Sigmoid colon (tissue), 7 donors: ENCODE measurements around the gene SORT1. TPM values are rescaled to one million over a fixed set of nuclear protein-coding genes. Genes with fewer than 3 reads are reported as not detected.

Experiments
- DNase-seq: peaks from one replicate; pipeline ENCODE4 v3.0.0-alpha.2; 2019
- H3K27ac ChIP-seq, 4 donors: fragments of 200-600 bp; sonication (generic); one replicate each; pipeline ENCODE4 v1.5.1; 2016 to 2019; ENCODE audit warnings: mild to moderate bottlenecking in 1 of 4
- H3K27me3 ChIP-seq, 3 donors: fragments of 200-600 bp; sonication (generic); one replicate each; pipeline ENCODE4 v1.5.1; 2019; ENCODE audit warnings: mild to moderate bottlenecking in 1 of 3
- H3K36me3 ChIP-seq, 4 donors: fragments of 200-600 bp; sonication (generic); one replicate each; pipeline ENCODE4 v1.5.1; 2016 to 2019
- H3K4me1 ChIP-seq, 4 donors: fragments of 200-600 bp; sonication (generic); one replicate each; pipeline ENCODE4 v1.5.1; 2017 to 2019
- H3K4me3 ChIP-seq, 4 donors: fragments of 200-600 bp; sonication (generic); one replicate each; pipeline ENCODE4 v1.5.1; 2017 to 2019; ENCODE audit warnings: mild to moderate bottlenecking in 2 of 4, moderate library complexity in 1 of 4
- H3K9me3 ChIP-seq, 4 donors: fragments of 200-600 bp in 3 of 4; sonication (generic) in 3 of 4; one replicate each; pipeline versions ENCODE4 v1.5.1 to v1.6.1; 2013 to 2019
- CTCF ChIP-seq, 4 experiments: fragments of 450-650 bp in 3 of 4; fragments of 200-600 bp in 1 of 4; IDR thresholded peaks; one replicate each; pipeline ENCODE4 v1.5.1; 2016 to 2019; ENCODE audit warnings: antibody characterized with exemption in 4 of 4, mild to moderate bottlenecking in 3 of 4, moderate library complexity in 2 of 4
- EP300 ChIP-seq, 4 donors: sonication (generic); formaldehyde crosslinking; IDR thresholded peaks; one replicate each; pipeline ENCODE4 v1.6.1; 2017; ENCODE audit warnings: antibody characterized with exemption in 4 of 4
- POLR2A ChIP-seq, 2 donors: fragments of 450-650 bp; IDR thresholded peaks; one replicate each; pipeline ENCODE4 v1.6.1; 2016; ENCODE audit warnings: antibody characterized with exemption in 2 of 2, mild to moderate bottlenecking in 2 of 2, moderate library complexity in 2 of 2
- POLR2AphosphoS5 ChIP-seq, 4 donors: sonication (generic); formaldehyde crosslinking; IDR thresholded peaks; one replicate each; pipeline ENCODE4 v1.6.1; 2017; ENCODE audit warnings: antibody characterized with exemption in 4 of 4
- WGBS, 2 donors: extraction: QIAGEN DNeasy Blood & Tissue Kit; methylation state at CpG; one replicate each; pipeline ENCODE4 v1.1.7; 2013; 5-methylcytosine and 5-hydroxymethylcytosine counted together
- intact Hi-C: fragments of 100-400 bp; cut with DNase I; formaldehyde crosslinking; loops from one replicate; pipeline ENCODE4 v1.15.1; 2023
- polyA plus RNA-seq, 3 donors: library from polyadenylated mRNA; stranded (reverse); fragments of 200-250 nt; gene quantifications; one replicate each; pipeline ENCODE4 v1.2.3, GENCODE V29; 2013
- total RNA-seq, 4 donors: library from RNA; depleted of rRNA; stranded (reverse); fragments of >200 nt; gene quantifications; one replicate each; pipeline ENCODE4 v1.1.0, GENCODE V29; 2016
- donor health status: healthy with polysubstance abuse.
- donor health status: Bipolar disorder and iron deficiency.
- donor health status: healthy.

SORT1 gene
- total and polyA plus RNA-seq, 7 donors: 7.2 to 55.1 (median 37.0) TPM

- peaks cover 0 to 21% (median 17%) of the 10 kb centered on the region in 4 donors for H3K4me1 ChIP-seq
- no peak for DNase-seq
- H3K9me3 ChIP-seq: no peaks in the 10 kb centered on the region
- no peak for TF ChIP-seq POLR2A (IDR thresholded peaks at IDR 0.05)
- no peak for TF ChIP-seq EP300 (IDR thresholded peaks at IDR 0.05)
- no peak for TF ChIP-seq CTCF (IDR thresholded peaks at IDR 0.05)
- H3K27me3 ChIP-seq: no peaks in the 10 kb centered on the region
- no peaks in the 10 kb centered on the region for H3K36me3 ChIP-seq
- WGBS, 2 donors: 85 to 88% methylated on average over 16 of the region's 16 CpGs
- H3K27ac ChIP-seq: peak overlapping the region in 1 of 4 donors; percentile 59
- intact Hi-C loops: no loop called here
- no peak overlapping the region for H3K4me3 ChIP-seq
Measured at GRCh38 chr1:109300650-109301151, 97.0 kb downstream of the SORT1 start.

DNA sequence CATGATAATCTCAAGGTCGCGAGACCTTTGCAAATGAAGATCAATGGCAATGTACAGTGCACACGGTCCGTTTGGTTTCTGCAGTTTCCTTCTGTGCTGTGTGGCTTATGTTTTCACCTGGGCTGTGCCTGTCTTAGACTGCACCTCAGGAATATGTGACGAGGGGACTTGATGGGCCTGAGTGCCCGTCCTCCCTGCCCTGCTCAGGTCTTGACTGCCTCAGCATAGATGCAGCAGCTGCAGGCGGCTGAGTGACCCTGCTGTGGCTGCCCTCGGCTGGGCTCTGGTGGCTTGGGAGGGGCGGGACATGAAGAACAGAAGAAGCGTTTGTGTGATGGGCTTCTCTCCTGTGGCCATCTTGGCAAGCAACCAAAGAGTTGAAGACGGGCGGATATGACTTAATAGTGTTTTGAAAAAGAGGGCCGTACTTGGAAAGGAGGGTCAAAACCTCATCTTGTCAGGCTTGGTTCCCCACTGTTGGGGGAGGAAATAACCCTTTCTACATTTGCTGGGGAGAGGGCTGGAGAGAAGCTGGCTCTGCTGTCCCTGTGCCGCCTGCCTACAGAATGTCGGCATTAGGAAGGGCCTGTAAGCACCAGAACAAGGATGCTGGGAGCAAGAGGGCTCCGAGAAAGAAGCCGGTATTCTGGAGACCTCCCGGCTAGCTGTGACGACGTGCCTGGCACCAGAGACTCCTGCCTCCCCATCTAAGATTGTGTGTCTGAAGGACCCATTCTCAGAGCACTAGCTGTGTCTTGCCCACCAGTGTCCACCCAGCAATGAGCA, 98.0 kb downstream of the SORT1 start:
- H3K27ac ChIP-seq: peak overlapping the region; percentile 39 to 67 (median 56)
- 83 to 86% methylated on average over 20 of the region's 20 CpGs for whole genome bisulfite sequencing, 2 donors

GRCh38 chr1:109298666-109299557, 98.8 kb downstream of the SORT1 start:
- TF ChIP-seq POLR2AphosphoS5 (IDR thresholded peaks at IDR 0.05): no peak
- intact Hi-C loops: no loop called here
- 68 to 69% methylated on average over 11 of the region's 11 CpGs for WGBS, 2 donors
- Histone ChIP-seq H3K36me3 (no peaks in the 10 kb centered on the region), H3K27me3 (no peaks in the 10 kb centered on the region), H3K27ac (peak overlapping the region; percentile 39 to 67 (median 56)), H3K4me1 (peaks cover 0 to 21% (median 17%) of the 10 kb centered on the region in 4 donors), H3K4me3 (no peak overlapping the region), H3K9me3 (no peaks in the 10 kb centered on the region)
- DNase-seq: no peak

More for the DNA sequence above, 98.0 kb downstream of the SORT1 start:
- no peaks in the 10 kb centered on the region for H3K27me3 ChIP-seq
- peaks cover 0 to 21% (median 17%) of the 10 kb centered on the region in 4 donors for H3K4me1 ChIP-seq
- intact Hi-C loops: no loop called here
- no peak overlapping the region for H3K4me3 ChIP-seq
- H3K36me3 ChIP-seq: no peaks in the 10 kb centered on the region
- no peaks in the 10 kb centered on the region for H3K9me3 ChIP-seq
- DNase-seq: peak; percentile 73
- TF ChIP-seq CTCF (IDR thresholded peaks at IDR 0.05): no peak
- TF ChIP-seq POLR2AphosphoS5 (IDR thresholded peaks at IDR 0.05): peak in 1 of 4 donors; percentile 7

DNA sequence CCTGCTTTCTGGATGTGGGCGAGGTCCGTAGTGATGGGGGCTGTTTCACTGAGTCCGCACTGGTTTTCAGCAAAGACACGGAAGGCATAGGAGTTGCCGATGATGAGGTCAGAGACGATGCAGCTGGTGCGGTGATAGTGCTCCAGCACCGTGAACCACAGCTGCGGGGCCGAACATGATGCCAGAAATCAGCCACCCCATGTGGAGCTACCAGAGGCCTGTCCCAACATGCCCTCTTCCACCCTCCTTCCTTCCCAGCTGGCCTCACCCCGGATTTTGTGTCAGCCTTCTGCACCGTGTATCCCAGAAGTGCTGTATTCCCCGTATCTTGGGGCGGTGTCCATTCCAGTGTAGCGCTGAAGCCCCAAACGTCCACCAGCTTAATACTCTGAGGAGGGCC, 100.9 kb downstream of the SORT1 start:
- no peak for DNase-seq
- Histone ChIP-seq H3K4me3 (no peak overlapping the region), H3K4me1 (peaks cover 0 to 21% (median 17%) of the 10 kb centered on the region in 4 donors), H3K27ac (no peak overlapping the region), H3K9me3 (no peaks in the 10 kb centered on the region), H3K36me3 (no peaks in the 10 kb centered on the region), H3K27me3 (no peaks in the 10 kb centered on the region)
- intact Hi-C loops: no loop called here
- WGBS, 2 donors: 91 to 94% methylated on average over 16 of the region's 16 CpGs
- TF ChIP-seq POLR2A (IDR thresholded peaks at IDR 0.05) (no peak), EP300 (IDR thresholded peaks at IDR 0.05) (no peak), POLR2AphosphoS5 (IDR thresholded peaks at IDR 0.05) (no peak), CTCF (IDR thresholded peaks at IDR 0.05) (no peak)
